Measurements from ENCODE around the gene ENPP6. TPM values are rescaled to one million over a fixed set of nuclear protein-coding genes. Genes with fewer than 3 reads are reported as not detected.

The ENPP6 gene
- total RNA-seq, 1 donor from 2014 or later, result not detected

DNA sequence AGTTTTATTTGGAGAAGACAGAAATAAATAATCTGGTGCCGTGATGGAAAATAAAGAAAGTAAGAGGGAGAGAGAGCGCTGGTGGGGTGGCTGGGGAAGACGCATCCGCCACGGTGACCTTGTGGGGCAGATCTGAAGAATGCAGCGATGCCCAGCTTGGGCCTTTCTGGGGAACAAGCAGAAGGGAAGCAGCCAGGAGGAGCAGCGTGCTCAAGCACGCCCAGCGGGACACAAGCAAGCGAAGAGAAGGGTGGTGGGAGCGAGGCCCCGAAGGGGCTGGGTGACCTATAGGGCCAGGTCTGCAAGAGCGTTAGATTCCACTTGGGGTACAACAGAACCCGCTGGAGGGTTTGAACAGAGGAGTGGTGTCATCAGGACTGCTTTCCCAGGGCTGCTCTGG, 12.4 kb downstream of the ENPP6 start:
- no peaks in the 10 kb centered on the region for H3K36me3 Mint-ChIP-seq (ENCODE audit: low read depth)
- intact Hi-C loops (cut with micrococcal nuclease), result no loop called here
- ATAC-seq (ENCODE audit: low read depth) (no peak), DNase-seq (no peak)
- ChIA-PET CTCF (no interaction called here), POLR2A (no interaction called here)
- no peak overlapping the region for H3K4me3 Mint-ChIP-seq
- H3K4me1 Mint-ChIP-seq, result no peaks in the 10 kb centered on the region
- peaks cover 34% of the 10 kb centered on the region for H3K27me3 Mint-ChIP-seq
- no peak overlapping the region for H3K27ac Mint-ChIP-seq
- TF ChIP-seq, protein P1, sequence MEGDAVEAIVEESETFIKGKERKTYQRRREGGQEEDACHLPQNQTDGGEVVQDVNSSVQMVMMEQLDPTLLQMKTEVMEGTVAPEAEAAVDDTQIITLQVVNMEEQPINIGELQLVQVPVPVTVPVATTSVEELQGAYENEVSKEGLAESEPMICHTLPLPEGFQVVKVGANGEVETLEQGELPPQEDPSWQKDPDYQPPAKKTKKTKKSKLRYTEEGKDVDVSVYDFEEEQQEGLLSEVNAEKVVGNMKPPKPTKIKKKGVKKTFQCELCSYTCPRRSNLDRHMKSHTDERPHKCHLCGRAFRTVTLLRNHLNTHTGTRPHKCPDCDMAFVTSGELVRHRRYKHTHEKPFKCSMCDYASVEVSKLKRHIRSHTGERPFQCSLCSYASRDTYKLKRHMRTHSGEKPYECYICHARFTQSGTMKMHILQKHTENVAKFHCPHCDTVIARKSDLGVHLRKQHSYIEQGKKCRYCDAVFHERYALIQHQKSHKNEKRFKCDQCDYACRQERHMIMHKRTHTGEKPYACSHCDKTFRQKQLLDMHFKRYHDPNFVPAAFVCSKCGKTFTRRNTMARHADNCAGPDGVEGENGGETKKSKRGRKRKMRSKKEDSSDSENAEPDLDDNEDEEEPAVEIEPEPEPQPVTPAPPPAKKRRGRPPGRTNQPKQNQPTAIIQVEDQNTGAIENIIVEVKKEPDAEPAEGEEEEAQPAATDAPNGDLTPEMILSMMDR (IDR thresholded peaks at IDR 0.05), result no peak
- H3K9me3 Mint-ChIP-seq, result no peaks in the 10 kb centered on the region

DNA sequence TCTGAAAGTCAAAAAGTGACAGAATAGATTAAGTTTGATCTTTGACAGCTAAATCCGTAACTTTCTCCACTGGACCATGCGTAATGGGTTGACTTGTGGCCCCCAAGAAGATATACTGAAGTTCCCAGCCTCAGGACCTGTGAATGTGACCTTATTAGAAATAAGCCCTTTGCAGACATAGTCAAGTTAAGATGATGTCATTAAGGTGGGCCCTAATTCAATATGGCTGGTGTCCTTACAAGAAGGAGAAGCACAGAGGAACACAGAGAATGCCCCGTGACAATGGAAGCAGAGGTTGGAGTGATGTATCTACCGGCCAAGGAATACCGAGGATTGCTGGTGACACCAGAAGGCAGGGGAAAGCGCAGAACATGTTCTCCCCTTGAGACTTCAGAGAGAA, 14.4 kb downstream of the ENPP6 start:
- Mint-ChIP-seq H3K27ac (no peak overlapping the region), H3K4me3 (no peak overlapping the region), H3K4me1 (no peaks in the 10 kb centered on the region), H3K36me3 (ENCODE audit: low read depth) (no peaks in the 10 kb centered on the region), H3K9me3 (no peaks in the 10 kb centered on the region), H3K27me3 (peaks cover 34% of the 10 kb centered on the region)
- TF ChIP-seq, protein P1 (IDR thresholded peaks at IDR 0.05), result no peak
- ChIA-PET POLR2A (no interaction called here), CTCF (no interaction called here)
- ATAC-seq (ENCODE audit: low read depth), result no peak
- no peak for DNase-seq
- intact Hi-C loops (cut with micrococcal nuclease), result no loop called here

DNA sequence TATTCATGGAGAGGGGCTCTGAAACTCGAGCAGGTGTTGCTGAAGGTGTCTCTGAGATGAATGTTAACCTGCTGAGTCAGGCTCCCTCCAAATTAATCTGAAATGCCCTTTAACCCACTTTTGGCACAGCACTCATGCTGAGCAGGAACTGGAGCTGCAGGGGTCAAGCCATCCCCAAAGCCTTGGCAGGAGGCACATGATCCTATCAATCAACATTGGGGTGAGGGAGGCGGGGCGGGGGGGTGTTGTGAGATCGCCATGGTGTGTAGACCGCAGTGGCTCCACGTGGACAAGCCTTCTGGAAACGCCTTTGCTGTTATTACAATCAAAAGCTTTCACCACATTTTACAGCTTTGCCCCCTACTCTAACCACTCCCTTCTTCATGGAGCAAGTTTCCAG, 16.5 kb downstream of the ENPP6 start:
- ChIA-PET CTCF (no interaction called here), POLR2A (no interaction called here)
- H3K27me3 Mint-ChIP-seq, result peaks cover 23% of the 10 kb centered on the region
- intact Hi-C loops (cut with micrococcal nuclease), result no loop called here
- no peak overlapping the region for H3K27ac Mint-ChIP-seq
- ATAC-seq (ENCODE audit: low read depth), result no peak
- H3K4me3 Mint-ChIP-seq, result no peak overlapping the region
- TF ChIP-seq, protein P1 (IDR thresholded peaks at IDR 0.05), result no peak
- no peak for DNase-seq
- H3K9me3 Mint-ChIP-seq, result no peaks in the 10 kb centered on the region
- no peaks in the 10 kb centered on the region for H3K36me3 Mint-ChIP-seq (ENCODE audit: low read depth)
- no peaks in the 10 kb centered on the region for H3K4me1 Mint-ChIP-seq

DNA sequence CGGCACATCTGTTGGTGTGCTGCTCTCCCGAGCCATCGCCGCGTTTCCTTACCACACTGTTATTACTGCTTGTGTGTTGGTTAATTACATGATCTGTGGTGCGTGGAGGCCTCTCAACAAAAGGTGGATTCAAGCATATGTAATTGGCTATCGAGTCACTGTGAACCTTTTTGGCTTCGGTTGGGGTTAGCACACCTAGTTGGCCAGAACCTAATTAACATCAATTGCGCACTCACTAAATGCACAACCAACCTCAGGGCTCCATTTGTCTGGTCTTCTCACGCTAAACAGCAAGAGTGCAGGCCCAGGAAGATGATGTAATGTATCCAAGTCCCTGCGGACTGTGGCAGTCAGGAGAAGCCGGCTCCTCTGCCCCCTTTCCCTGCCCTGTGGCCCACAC, 17.4 kb downstream of the ENPP6 start:
- ChIA-PET CTCF (no interaction called here), POLR2A (no interaction called here)
- Mint-ChIP-seq H3K27me3 (peaks cover 22% of the 10 kb centered on the region), H3K9me3 (no peaks in the 10 kb centered on the region), H3K4me3 (no peak overlapping the region), H3K27ac (no peak overlapping the region), H3K36me3 (ENCODE audit: low read depth) (no peaks in the 10 kb centered on the region), H3K4me1 (no peaks in the 10 kb centered on the region)
- TF ChIP-seq, protein P1 (IDR thresholded peaks at IDR 0.05), result no peak
- intact Hi-C loops (cut with micrococcal nuclease), result no loop called here
- ATAC-seq (ENCODE audit: low read depth) (no peak), DNase-seq (no peak)

DNA sequence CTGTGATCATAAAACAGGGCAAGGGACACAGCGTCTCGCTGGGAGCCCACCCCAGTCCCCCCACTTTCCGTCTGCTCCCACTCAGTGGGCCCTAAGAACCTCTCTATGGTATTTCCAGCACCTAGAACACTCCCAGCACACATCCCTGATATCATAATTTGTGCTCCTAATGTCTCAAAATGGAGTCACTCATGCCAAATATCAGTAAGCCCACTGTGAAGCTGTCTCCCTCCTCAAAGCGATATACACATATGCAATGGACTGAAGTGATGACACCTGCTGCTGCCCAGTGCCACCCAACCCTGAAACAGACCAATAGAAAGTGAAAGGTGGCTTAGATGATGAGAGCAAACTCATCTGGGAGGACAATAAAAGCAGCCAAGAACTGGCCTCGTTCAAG, 17.9 kb downstream of the ENPP6 start:
- TF ChIP-seq, protein P1 (IDR thresholded peaks at IDR 0.05), result no peak
- Mint-ChIP-seq H3K27ac (no peak overlapping the region), H3K27me3 (peaks cover 19% of the 10 kb centered on the region), H3K4me1 (no peaks in the 10 kb centered on the region), H3K36me3 (ENCODE audit: low read depth) (no peaks in the 10 kb centered on the region), H3K9me3 (no peaks in the 10 kb centered on the region), H3K4me3 (no peak overlapping the region)
- DNase-seq, result no peak
- POLR2A ChIA-PET, result no interaction called here
- CTCF ChIA-PET, result no interaction called here
- intact Hi-C loops (cut with micrococcal nuclease), result no loop called here
- ATAC-seq (ENCODE audit: low read depth), result no peak

Measured in activated B cell treated with CpG ODN at 0.5 μM for 24 hours (primary cell).